Sigmoid colon (tissue), 7 donors: ENCODE results near the gene MAP4. TPM values are rescaled to one million over a fixed set of nuclear protein-coding genes. Genes with fewer than 3 reads are reported as not detected.

Experiments
- DNase-seq: peaks from one replicate; pipeline ENCODE4 v3.0.0-alpha.2; 2019
- H3K27ac ChIP-seq, 4 donors: fragments of 200-600 bp; sonication (generic); one replicate each; pipeline ENCODE4 v1.5.1; 2016 to 2019; ENCODE audit warnings: mild to moderate bottlenecking in 1 of 4
- H3K27me3 ChIP-seq, 3 donors: fragments of 200-600 bp; sonication (generic); one replicate each; pipeline ENCODE4 v1.5.1; 2019; ENCODE audit warnings: mild to moderate bottlenecking in 1 of 3
- H3K36me3 ChIP-seq, 4 donors: fragments of 200-600 bp; sonication (generic); one replicate each; pipeline ENCODE4 v1.5.1; 2016 to 2019
- H3K4me1 ChIP-seq, 4 donors: fragments of 200-600 bp; sonication (generic); one replicate each; pipeline ENCODE4 v1.5.1; 2017 to 2019
- H3K4me3 ChIP-seq, 4 donors: fragments of 200-600 bp; sonication (generic); one replicate each; pipeline ENCODE4 v1.5.1; 2017 to 2019; ENCODE audit warnings: mild to moderate bottlenecking in 2 of 4, moderate library complexity in 1 of 4
- H3K9me3 ChIP-seq, 4 donors: fragments of 200-600 bp in 3 of 4; sonication (generic) in 3 of 4; one replicate each; pipeline versions ENCODE4 v1.5.1 to v1.6.1; 2013 to 2019
- CTCF ChIP-seq, 4 experiments: fragments of 450-650 bp in 3 of 4; fragments of 200-600 bp in 1 of 4; IDR thresholded peaks; one replicate each; pipeline ENCODE4 v1.5.1; 2016 to 2019; ENCODE audit warnings: antibody characterized with exemption in 4 of 4, mild to moderate bottlenecking in 3 of 4, moderate library complexity in 2 of 4
- EP300 ChIP-seq, 4 donors: sonication (generic); formaldehyde crosslinking; IDR thresholded peaks; one replicate each; pipeline ENCODE4 v1.6.1; 2017; ENCODE audit warnings: antibody characterized with exemption in 4 of 4
- POLR2A ChIP-seq, 2 donors: fragments of 450-650 bp; IDR thresholded peaks; one replicate each; pipeline ENCODE4 v1.6.1; 2016; ENCODE audit warnings: antibody characterized with exemption in 2 of 2, mild to moderate bottlenecking in 2 of 2, moderate library complexity in 2 of 2
- POLR2AphosphoS5 ChIP-seq, 4 donors: sonication (generic); formaldehyde crosslinking; IDR thresholded peaks; one replicate each; pipeline ENCODE4 v1.6.1; 2017; ENCODE audit warnings: antibody characterized with exemption in 4 of 4
- WGBS, 2 donors: extraction: QIAGEN DNeasy Blood & Tissue Kit; methylation state at CpG; one replicate each; pipeline ENCODE4 v1.1.7; 2013; 5-methylcytosine and 5-hydroxymethylcytosine counted together
- intact Hi-C: fragments of 100-400 bp; cut with DNase I; formaldehyde crosslinking; loops from one replicate; pipeline ENCODE4 v1.15.1; 2023
- polyA plus RNA-seq, 3 donors: library from polyadenylated mRNA; stranded (reverse); fragments of 200-250 nt; gene quantifications; one replicate each; pipeline ENCODE4 v1.2.3, GENCODE V29; 2013
- total RNA-seq, 4 donors: library from RNA; depleted of rRNA; stranded (reverse); fragments of >200 nt; gene quantifications; one replicate each; pipeline ENCODE4 v1.1.0, GENCODE V29; 2016
- donor health status: healthy with polysubstance abuse.
- donor health status: Bipolar disorder and iron deficiency.
- donor health status: healthy.

MAP4 gene
- total and polyA plus RNA-seq, 7 donors = 41.2 to 266 (median 138) TPM

- H3K36me3 ChIP-seq = no peaks in the 10 kb centered on the region
- H3K4me1 ChIP-seq = peaks cover 0 to 83% (median 57%) of the 10 kb centered on the region in 4 donors
- intact Hi-C loops = no loop called here
- no peak overlapping the region for H3K4me3 ChIP-seq
- WGBS, 2 donors = 38 to 63% methylated on average over 2 of the region's 2 CpGs
- no peaks in the 10 kb centered on the region for H3K27me3 ChIP-seq
- no peak for TF ChIP-seq POLR2AphosphoS5 (IDR thresholded peaks at IDR 0.05)
- TF ChIP-seq POLR2A (IDR thresholded peaks at IDR 0.05) = no peak
- no peak for TF ChIP-seq CTCF (IDR thresholded peaks at IDR 0.05)
- TF ChIP-seq EP300 (IDR thresholded peaks at IDR 0.05) = no peak
- no peaks in the 10 kb centered on the region for H3K9me3 ChIP-seq
- DNase-seq = no peak
- H3K27ac ChIP-seq = no peak overlapping the region
These were observed 9.9 kb upstream of the MAP4 start for GRCh38 chr3:48026098-48026497.

GRCh38 chr3:48024401-48024800 lies 8.2 kb upstream of the MAP4 start:
- Histone ChIP-seq H3K9me3 (no peaks in the 10 kb centered on the region), H3K4me1 (peaks cover 0 to 68% (median 52%) of the 10 kb centered on the region in 4 donors), H3K27ac (peak overlapping the region in 2 of 4 donors; percentile 50 to 60), H3K27me3 (no peaks in the 10 kb centered on the region), H3K4me3 (no peak overlapping the region), H3K36me3 (no peaks in the 10 kb centered on the region)
- TF ChIP-seq CTCF (IDR thresholded peaks at IDR 0.05) (no peak), POLR2A (IDR thresholded peaks at IDR 0.05) (no peak), POLR2AphosphoS5 (IDR thresholded peaks at IDR 0.05) (no peak), EP300 (IDR thresholded peaks at IDR 0.05) (no peak)
- DNase-seq = no peak
- intact Hi-C loops = no loop called here
- WGBS, 2 donors = 84 to 89% methylated on average over 1 of the region's 1 CpG

GRCh38 chr3:48023377-48023776 lies 7.2 kb upstream of the MAP4 start:
- H3K4me1 ChIP-seq = peaks cover 0 to 69% (median 58%) of the 10 kb centered on the region in 4 donors

GRCh38 chr3:48022178-48022577 lies 6.0 kb upstream of the MAP4 start:
- Histone ChIP-seq H3K9me3 (no peaks in the 10 kb centered on the region), H3K4me1 (peaks cover 0 to 69% (median 59%) of the 10 kb centered on the region in 4 donors), H3K27ac (peak overlapping the region in 1 of 4 donors; percentile 60), H3K36me3 (no peaks in the 10 kb centered on the region), H3K4me3 (no peak overlapping the region), H3K27me3 (no peaks in the 10 kb centered on the region)
- DNase-seq = no peak
- TF ChIP-seq EP300 (IDR thresholded peaks at IDR 0.05) = no peak
- no peak for TF ChIP-seq POLR2A (IDR thresholded peaks at IDR 0.05)
- no peak for TF ChIP-seq POLR2AphosphoS5 (IDR thresholded peaks at IDR 0.05)
- no peak for TF ChIP-seq CTCF (IDR thresholded peaks at IDR 0.05)
- intact Hi-C loops = no loop called here
- 77 to 84% methylated on average over 4 of the region's 4 CpGs for WGBS, 2 donors

More at GRCh38 chr3:48023377-48023776, 7.2 kb upstream of the MAP4 start:
- no peak overlapping the region for H3K4me3 ChIP-seq
- intact Hi-C loops = no loop called here
- H3K27me3 ChIP-seq = no peaks in the 10 kb centered on the region
- no peak for DNase-seq
- no peak for TF ChIP-seq POLR2AphosphoS5 (IDR thresholded peaks at IDR 0.05)
- TF ChIP-seq POLR2A (IDR thresholded peaks at IDR 0.05) = no peak
- no peak for TF ChIP-seq CTCF (IDR thresholded peaks at IDR 0.05)
- no peak for TF ChIP-seq EP300 (IDR thresholded peaks at IDR 0.05)
- no peaks in the 10 kb centered on the region for H3K9me3 ChIP-seq
- peak overlapping the region in 3 of 4 donors; percentile 10 to 60 (median 50) for H3K27ac ChIP-seq
- WGBS, 2 donors = 84 to 92% methylated on average over 1 of the region's 1 CpG
- H3K36me3 ChIP-seq = no peaks in the 10 kb centered on the region

- Histone ChIP-seq H3K27ac (peak overlapping the region in 2 of 4 donors; percentile 35 to 88), H3K4me3 (no peak overlapping the region), H3K27me3 (no peaks in the 10 kb centered on the region), H3K9me3 (no peaks in the 10 kb centered on the region), H3K4me1 (peaks cover 0 to 77% (median 75%) of the 10 kb centered on the region in 4 donors), H3K36me3 (no peaks in the 10 kb centered on the region)
- TF ChIP-seq POLR2A (IDR thresholded peaks at IDR 0.05) (no peak), EP300 (IDR thresholded peaks at IDR 0.05) (no peak), CTCF (IDR thresholded peaks at IDR 0.05) (no peak), POLR2AphosphoS5 (IDR thresholded peaks at IDR 0.05) (no peak)
- no peak for DNase-seq
- 88 to 89% methylated on average over 3 of the region's 3 CpGs for WGBS, 2 donors
- intact Hi-C loops = no loop called here
These were observed 2.6 kb upstream of the MAP4 start for GRCh38 chr3:48018841-48019240.
